K562 (cell line): ENCODE results near the gene P2RY14. TPM values are rescaled to one million over a fixed set of nuclear protein-coding genes. Genes with fewer than 3 reads are reported as not detected.

Experiments
- ATAC-seq: fragments of 200-7000 bp; cut with Tn5 transposase; 3 replicates; pipeline ENCODE4 v1.9.1; 2020; ENCODE audit warnings: moderate library complexity
- BruUV-seq: library from RNA; stranded (reverse); fragments of 400-500 nt; replicated peaks from 2 replicates; lab custom pipeline; 2021; lab: Mats Ljungman, UMichigan
- CTCF ChIA-PET: fragments of 300-600 bp; formaldehyde crosslinking; extraction: SDS; loops from one replicate; lab custom pipeline; 2021; ENCODE audit warnings: low intra/inter-chr PET ratio; lab: Yijun Ruan, JAX
- POLR2A ChIA-PET: fragments of 300-600, 350-650 bp; sonication (Branson Sonifier 250); formaldehyde crosslinking; extraction: SDS; loops from one replicate; lab custom pipeline; 2021; ENCODE audit warnings: antibody characterized with exemption, inconsistent platforms; lab: Yijun Ruan, JAX
- DNase-seq, 4 experiments: peaks; one replicate each; pipeline versions ENCODE4 v3.0.0 to v3.0.0-alpha.2; 2011 to 2018; ENCODE audit warnings: low spot score in 3 of 4, mixed read lengths in 3 of 4; ENCODE audit errors: extremely low read depth in 1 of 4
- FAIRE-seq: peaks from 2 replicates; lab custom pipeline; 2011; peaks lifted over from hg19 to GRCh38; lab: Jason Lieb, UNC
- H2AFZ ChIP-seq: 2 replicates; pipeline ENCODE4 v1.6.0; 2011; ENCODE audit warnings: low read depth, low read length, control low read depth, inconsistent platforms
- H3K27ac ChIP-seq: fragments of 200-600 bp; 3 replicates; pipeline ENCODE4 v1.8.0; 2011; ENCODE audit warnings: low read depth, mild to moderate bottlenecking, control low read depth, inconsistent platforms, low read length, moderate library complexity, mixed read lengths; ENCODE audit errors: extremely low read depth
- H3K27me3 ChIP-seq, 2 experiments: fragments of 300-600 bp in 1 of 2; 2 replicates in 1 of 2; 3 replicates in 1 of 2; pipeline versions ENCODE4 v1.6.0 to v1.8.0; 2011; ENCODE audit warnings: inconsistent platforms in 2 of 2, low read length in 2 of 2, mild to moderate bottlenecking in 1 of 2, mixed read lengths in 1 of 2, moderate library complexity in 1 of 2; ENCODE audit not compliant: control insufficient read depth in 2 of 2, insufficient read depth in 2 of 2
- H3K36me3 ChIP-seq: fragments of 300-600 bp; 3 replicates; pipeline ENCODE4 v1.8.0; 2011; ENCODE audit warnings: mild to moderate bottlenecking, low read length, inconsistent platforms; ENCODE audit not compliant: control insufficient read depth, insufficient read depth
- H3K4me1 ChIP-seq, 2 experiments: fragments of 200-600 bp in 1 of 2; replicated peaks in 1 of 2; 2 replicates in 1 of 2; 3 replicates in 1 of 2; pipeline versions ENCODE4 v1.5.1 to v1.8.0; 2011; ENCODE audit warnings: inconsistent platforms in 2 of 2, low read length in 2 of 2, mild to moderate bottlenecking in 1 of 2, mixed read lengths in 1 of 2, moderate library complexity in 1 of 2; ENCODE audit not compliant: control insufficient read depth in 2 of 2, insufficient read depth in 2 of 2
- H3K4me2 ChIP-seq: 2 replicates; pipeline ENCODE4 v1.6.1; 2011; ENCODE audit warnings: low read length, control low read depth, inconsistent platforms, mixed read lengths; ENCODE audit not compliant: insufficient read depth
- H3K4me3 ChIP-seq: fragments of 200-600 bp; sonication (generic), shearing (Covaris generic); 2 replicates; pipeline ENCODE4 v1.5.1; 2016; ENCODE audit warnings: control low read depth, inconsistent platforms
- H3K79me2 ChIP-seq: fragments of 200-600 bp; 3 replicates; pipeline ENCODE4 v1.8.0; 2011; ENCODE audit warnings: low read length, inconsistent platforms; ENCODE audit not compliant: control insufficient read depth, insufficient read depth
- H3K9ac ChIP-seq, 2 experiments: 2 replicates each; pipeline versions ENCODE4 v1.6.0 to v1.6.1; 2011; ENCODE audit warnings: low read depth in 2 of 2, low read length in 2 of 2, control low read depth in 1 of 2, inconsistent platforms in 1 of 2, mild to moderate bottlenecking in 1 of 2, mixed read lengths in 1 of 2; ENCODE audit not compliant: insufficient read depth in 1 of 2
- H3K9me1 ChIP-seq: one replicate; pipeline ENCODE4 v1.6.0; 2011; ENCODE audit warnings: inconsistent platforms, mild to moderate bottlenecking, low read length, moderate library complexity; ENCODE audit not compliant: control insufficient read depth, insufficient read depth
- H3K9me3 ChIP-seq: replicated peaks from 2 replicates; pipeline ENCODE4 v1.5.1; 2011; ENCODE audit warnings: low read depth, low read length, inconsistent platforms; ENCODE audit not compliant: control insufficient read depth, insufficient read depth
- H4K20me1 ChIP-seq: replicated peaks from 2 replicates; pipeline ENCODE4 v1.6.1; 2011; ENCODE audit warnings: low read length, inconsistent platforms, mixed read lengths; ENCODE audit not compliant: control insufficient read depth, insufficient read depth
- CREB1 ChIP-seq, 2 experiments: sonication (generic) in 1 of 2; formaldehyde crosslinking in 1 of 2; IDR thresholded peaks; 2 replicates each; pipeline versions ENCODE4 v1.6.1 to v1.8.0; 2012 to 2022; ENCODE audit warnings: inconsistent platforms in 1 of 2, mild to moderate bottlenecking in 1 of 2, missing genetic modification reagents in 1 of 2, moderate library complexity in 1 of 2
- CTCFL ChIP-seq: IDR thresholded peaks from 2 replicates; pipeline ENCODE4 v1.6.1; 2011; ENCODE audit warnings: borderline replicate concordance, low read depth, mild to moderate bottlenecking, moderate library complexity, low read length; ENCODE audit not compliant: insufficient read depth, poor library complexity, severe bottlenecking
- HDGF ChIP-seq: fragments of 450-650 bp; IDR thresholded peaks from 2 replicates; pipeline ENCODE4 v1.6.1; 2016
- NUFIP1 ChIP-seq: fragments of 450-650 bp; IDR thresholded peaks from 2 replicates; pipeline ENCODE4 v1.6.1; 2018; ENCODE audit not compliant: partially characterized antibody
- POLR2AphosphoS2 ChIP-seq: IDR thresholded peaks from 2 replicates; pipeline ENCODE4 v1.6.1; 2012; ENCODE audit warnings: low read length, improper control_type of control experiment
- RFX7 ChIP-seq: fragments of 250-450 bp; sonication (Bioruptor Pico); IDR thresholded peaks from 2 replicates; pipeline ENCODE4 v1.5.1; 2021; ENCODE audit warnings: mild to moderate bottlenecking
- SMARCA4 ChIP-seq: fragments of 450-650 bp; IDR thresholded peaks from 2 replicates; pipeline ENCODE4 v1.6.1; 2016
- TCFL5 ChIP-seq: fragments of 250-450 bp; sonication (Bioruptor Pico); conservative IDR thresholded peaks from 2 replicates; pipeline ENCODE4 v1.6.1; 2021; ENCODE audit warnings: mild to moderate bottlenecking, moderate library complexity, matching md5 sums
- THRB ChIP-seq: fragments of 450-650 bp; formaldehyde crosslinking; conservative IDR thresholded peaks from 2 replicates; pipeline ENCODE4 v1.4.0; 2022; ENCODE audit warnings: mild to moderate bottlenecking, missing genetic modification characterization
- ZBTB49 ChIP-seq: sonication (generic); formaldehyde crosslinking; IDR thresholded peaks from 2 replicates; pipeline ENCODE4 v1.8.0; 2022; ENCODE audit warnings: missing genetic modification reagents, mild to moderate bottlenecking, borderline replicate concordance
- ZKSCAN3 ChIP-seq: fragments of 250-450 bp; sonication (Bioruptor Pico); IDR thresholded peaks from 2 replicates; pipeline ENCODE4 v1.4.0; 2020
- ZNF197 ChIP-seq: fragments of 200-800 bp; sonication (Bioruptor generic); IDR thresholded peaks from 2 replicates; pipeline ENCODE4 v1.6.1; 2016; ENCODE audit warnings: low read depth, missing genetic modification characterization, missing compliant biosample characterization
- ZNF347 ChIP-seq: fragments of 450-650 bp; formaldehyde crosslinking; IDR thresholded peaks from 2 replicates; pipeline ENCODE4 v1.4.0; 2020; ENCODE audit warnings: low read depth, mild to moderate bottlenecking, moderate library complexity
- ZNF695 ChIP-seq: fragments of 450-650 bp; formaldehyde crosslinking; IDR thresholded peaks from 2 replicates; pipeline ENCODE4 v1.4.0; 2020; ENCODE audit warnings: mild to moderate bottlenecking, moderate library complexity
- ZNF717 ChIP-seq: fragments of 250-450 bp; sonication (Bioruptor Pico); IDR thresholded peaks from 2 replicates; pipeline ENCODE4 v1.5.0; 2021
- ZNF778 ChIP-seq: fragments of 450-650 bp; formaldehyde crosslinking; IDR thresholded peaks from 2 replicates; pipeline ENCODE4 v1.4.0; 2020; ENCODE audit warnings: mild to moderate bottlenecking, moderate library complexity
- WGBS: fragments of 100-300 bp; shearing (Covaris generic); methylation state at CpG from one replicate; pipeline ENCODE4 v1.1.6; 2016; ENCODE audit warnings: low coverage, mixed read lengths; ENCODE audit not compliant: insufficient coverage; ENCODE audit errors: missing lambda C conversion rate; 5-methylcytosine and 5-hydroxymethylcytosine counted together
- in situ Hi-C: fragments of 300-500 bp; cut with MboI; formaldehyde crosslinking; loops from 4 replicates; pipeline ENCODE4 v1.15.0; 2018; ENCODE audit warnings: inconsistent platforms, mixed read lengths
- intact Hi-C: fragments of 100-400 bp; cut with micrococcal nuclease; formaldehyde crosslinking; loops from 2 replicates; pipeline ENCODE4 v1.14.2; 2022
- polyA plus RNA-seq, 8 experiments: library from polyadenylated mRNA; depleted of rRNA in 4 of 8; stranded (reverse) in 5 of 8; unstranded in 3 of 8; fragments of >200 nt; fragmentation: Nextera tagmentation in 2 of 8; fragmentation: Illumina TruSeq in 1 of 8; extraction: Ambion mirVana in 2 of 8; extraction: Trizol in 1 of 8; gene quantifications; 2 replicates each; pipeline versions ENCODE4 v1.2.1 to v1.2.3, GENCODE V29; 2011 to 2014; ENCODE audit warnings: inconsistent platforms in 1 of 8, missing spikeins in 1 of 8
- total RNA-seq, 7 experiments: library from RNA; depleted of rRNA in 6 of 7; stranded (reverse); fragments of >200 nt in 6 of 7; fragmentation: Illumina TruSeq in 2 of 7; extraction: Trizol in 2 of 7; gene quantifications; 2 replicates each; pipeline versions ENCODE4 v1.2.1 to v1.2.3, GENCODE V29; 2011 to 2021; ENCODE audit warnings: low replicate concordance in 1 of 7
- TF ChIP-seq, protein P1 (sequence below): sonication (generic); IDR thresholded peaks from 2 replicates; pipeline ENCODE4 v1.6.1; 2016

The P2RY14 gene
- total and polyA plus RNA-seq, 9 of the 15 experiments (the other 6 are each of a cell fraction or from before 2014, with no cell fraction given), result not detected

- DNase-seq, result no peak
- Histone ChIP-seq H3K4me2 (no peak overlapping the region), H4K20me1 (no peaks in the 10 kb centered on the region)
- no peak for TF ChIP-seq ZNF197 (CRISPR knock-in tag)
- TF ChIP-seq THRB (CRISPR knock-in tag), result no peak
- TF ChIP-seq, protein P1, sequence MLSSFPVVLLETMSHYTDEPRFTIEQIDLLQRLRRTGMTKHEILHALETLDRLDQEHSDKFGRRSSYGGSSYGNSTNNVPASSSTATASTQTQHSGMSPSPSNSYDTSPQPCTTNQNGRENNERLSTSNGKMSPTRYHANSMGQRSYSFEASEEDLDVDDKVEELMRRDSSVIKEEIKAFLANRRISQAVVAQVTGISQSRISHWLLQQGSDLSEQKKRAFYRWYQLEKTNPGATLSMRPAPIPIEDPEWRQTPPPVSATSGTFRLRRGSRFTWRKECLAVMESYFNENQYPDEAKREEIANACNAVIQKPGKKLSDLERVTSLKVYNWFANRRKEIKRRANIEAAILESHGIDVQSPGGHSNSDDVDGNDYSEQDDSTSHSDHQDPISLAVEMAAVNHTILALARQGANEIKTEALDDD, result no peak
- TF ChIP-seq TCFL5 (CRISPR knock-in tag), result no peak
- TF ChIP-seq ZNF695 (CRISPR knock-in tag), result no peak
- TF ChIP-seq CREB1 (IDR thresholded peaks at IDR 0.05), result no peak
- no peak for TF ChIP-seq CREB1 (CRISPR knock-in tag; IDR thresholded peaks at IDR 0.05)
- TF ChIP-seq ZNF778 (CRISPR knock-in tag), result no peak
- TF ChIP-seq CTCFL, result no peak
- no peak for TF ChIP-seq ZNF347 (CRISPR knock-in tag)
- no peak for TF ChIP-seq POLR2AphosphoS2
- TF ChIP-seq ZBTB49 (CRISPR knock-in tag), result no peak
- no peak for TF ChIP-seq RFX7 (CRISPR knock-in tag)
- TF ChIP-seq SMARCA4, result no peak
- TF ChIP-seq HDGF, result no peak
- no peak for TF ChIP-seq NUFIP1
- no peak for TF ChIP-seq ZKSCAN3 (CRISPR knock-in tag)
- TF ChIP-seq ZNF717 (CRISPR knock-in tag), result no peak
- TF ChIP-seq, all 486 proteins: peak for 0
- ATAC-seq (no peak), FAIRE-seq (no peak)
- no peaks in the 10 kb centered on the region for H3K4me1 ChIP-seq
- H3K4me3 ChIP-seq, result no peak overlapping the region
- no peak overlapping the region for H3K27ac ChIP-seq
- no peak overlapping the region for H2AFZ ChIP-seq
- no peaks in the 10 kb centered on the region for H3K36me3 ChIP-seq
- BruUV-seq, result no TSS peak
- ChIA-PET CTCF (no interaction called here), POLR2A (interaction anchor here (0.7 kb wide), 1 partner anchor 12 kb away, joined by 3 read pairs; no protein-coding TSS in a partner anchor)
- in situ Hi-C loops (no loop called here), intact Hi-C loops (no loop called here)
- no peak overlapping the region for H3K9ac ChIP-seq
- no peaks in the 10 kb centered on the region for H3K9me1 ChIP-seq
- WGBS, result 14% methylated on average over 1 of the region's 1 CpG
- no peaks in the 10 kb centered on the region for H3K79me2 ChIP-seq
- H3K9me3 ChIP-seq, result no peaks in the 10 kb centered on the region
- H3K27me3 ChIP-seq, result peaks cover 2 to 8% of the 10 kb centered on the region in 2 experiments; a peak in 2 of 5 replicates
These were observed 44.2 kb upstream of the P2RY14 start for GRCh38 chr3:151322511-151322910.
